Testis (tissue), 3 donors: Measurements from ENCODE around the gene ELFN1. TPM values are rescaled to one million over a fixed set of nuclear protein-coding genes. Genes with fewer than 3 reads are reported as not detected.

Experiments used
- DNase-seq: peaks from one replicate; pipeline ENCODE4 v3.0.0-alpha.2; 2019
- H3K27ac ChIP-seq, 2 donors: fragments of 200-600 bp; sonication (generic); one replicate each; pipeline ENCODE4 v1.5.1; 2019
- H3K27me3 ChIP-seq: fragments of 200-600 bp; sonication (generic); one replicate; pipeline ENCODE4 v1.5.1; 2019
- H3K36me3 ChIP-seq: fragments of 200-600 bp; sonication (generic); one replicate; pipeline ENCODE4 v1.5.1; 2017; ENCODE audit warnings: low read depth; ENCODE audit errors: missing control alignments
- H3K4me1 ChIP-seq: fragments of 200-600 bp; sonication (generic); one replicate; pipeline ENCODE4 v1.5.1; 2019
- H3K4me3 ChIP-seq, 2 donors: fragments of 200-600 bp; sonication (generic); one replicate each; pipeline ENCODE4 v1.5.1; 2017 to 2019
- H3K9me3 ChIP-seq: fragments of 200-600 bp; sonication (generic); one replicate; pipeline ENCODE4 v1.5.1; 2017
- CTCF ChIP-seq, 3 experiments: fragments of 450-650 bp in 2 of 3; fragments of 200-600 bp in 1 of 3; sonication (generic) in 1 of 3; IDR thresholded peaks; one replicate each; pipeline ENCODE4 v1.5.1; 2016 to 2019; ENCODE audit warnings: antibody characterized with exemption in 3 of 3, mild to moderate bottlenecking in 2 of 3, moderate library complexity in 1 of 3
- POLR2A ChIP-seq: fragments of 450-650 bp; IDR thresholded peaks from one replicate; pipeline ENCODE4 v1.6.1; 2017; ENCODE audit warnings: antibody characterized with exemption, mild to moderate bottlenecking, moderate library complexity
- WGBS, 2 donors: methylation state at CpG; one replicate each; pipeline ENCODE4 v1.1.5; 2018; 5-methylcytosine and 5-hydroxymethylcytosine counted together
- intact Hi-C: fragments of 100-400 bp; cut with DNase I; formaldehyde crosslinking; loops from one replicate; pipeline ENCODE4 v1.15.1; 2023; ENCODE audit warnings: low total_unique reads
- polyA plus RNA-seq: library from polyadenylated mRNA; stranded (reverse); fragments of 350-450 nt; fragmentation: Illumina TruSeq; extraction: RNeasy Lipid Tissue Mini Kit (QIAGEN cat#74804); gene quantifications from one replicate; pipeline ENCODE4 v1.2.3, GENCODE V29; 2014; ENCODE audit warnings: low read depth, low replicate concordance; ENCODE audit not compliant: insufficient read depth
- total RNA-seq, 2 donors: library from RNA; depleted of rRNA; stranded (reverse); fragments of >200 nt; gene quantifications; one replicate each; pipeline ENCODE4 v1.2.3, GENCODE V29; 2016

The ELFN1 gene
- total and polyA plus RNA-seq, 3 donors from 2014 or later = 2.3 to 3.2 (median 2.8) TPM

DNA sequence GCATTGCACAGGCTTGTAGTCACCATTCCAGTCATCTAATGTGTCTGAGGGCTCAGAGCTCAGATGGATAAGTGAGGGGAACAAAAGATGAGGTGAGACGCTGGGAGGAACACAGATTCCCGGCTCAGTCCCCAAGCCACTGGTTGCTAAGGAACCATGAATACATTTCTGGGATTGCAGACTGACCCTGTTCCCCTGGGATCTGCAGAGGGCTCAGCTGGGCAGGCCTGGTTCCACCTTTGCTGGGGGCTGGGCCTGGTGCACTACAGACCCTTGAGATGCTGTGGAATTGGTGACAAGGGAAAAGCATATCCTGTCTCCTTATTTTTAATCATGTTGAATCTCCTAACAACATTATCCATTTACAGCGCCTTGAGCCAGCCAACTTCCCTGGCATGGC, 19.2 kb downstream of the ELFN1 start:
- TF ChIP-seq CTCF (IDR thresholded peaks at IDR 0.05) (no peak), POLR2A (no peak)
- Histone ChIP-seq H3K4me3 (no peak overlapping the region), H3K4me1 (no peaks in the 10 kb centered on the region), H3K27me3 (no peaks in the 10 kb centered on the region), H3K36me3 (no peaks in the 10 kb centered on the region), H3K27ac (no peak overlapping the region), H3K9me3 (no peaks in the 10 kb centered on the region)
- WGBS, 2 donors = 92 to 93% methylated on average over 2 to 3 of the region's 3 CpGs
- intact Hi-C loops = no loop called here
- no peak for DNase-seq

DNA sequence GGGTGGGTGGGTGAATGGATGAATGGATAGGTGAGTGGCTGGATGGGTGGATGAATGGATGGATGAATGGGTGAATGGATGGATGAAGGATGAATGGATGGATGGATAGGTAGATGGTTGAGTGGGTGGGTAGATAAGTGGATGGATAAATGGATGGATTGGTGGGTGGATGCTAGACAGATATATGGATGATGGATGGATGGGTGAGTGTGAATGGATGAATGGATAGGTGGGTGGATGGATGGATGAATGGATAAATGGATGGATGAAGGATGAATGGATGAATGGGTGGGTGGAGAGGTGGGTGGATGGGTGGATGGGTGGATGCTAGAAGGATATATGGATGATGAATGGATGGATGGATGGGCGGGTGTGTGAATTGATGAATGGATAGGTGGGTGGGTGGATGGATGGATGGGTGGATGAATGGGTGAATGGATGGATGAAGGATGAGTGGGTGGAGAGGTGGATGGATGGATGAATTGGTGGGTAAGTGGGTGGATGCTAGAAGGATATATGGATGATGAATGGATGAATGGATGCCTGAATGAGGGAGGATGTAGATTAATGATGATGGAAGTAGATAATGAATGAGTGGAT, 20.4 kb downstream of the ELFN1 start:
- no peak for TF ChIP-seq CTCF (IDR thresholded peaks at IDR 0.05)
- TF ChIP-seq POLR2A = no peak
- Histone ChIP-seq H3K36me3 (no peaks in the 10 kb centered on the region), H3K9me3 (no peaks in the 10 kb centered on the region), H3K4me1 (no peaks in the 10 kb centered on the region), H3K27ac (no peak overlapping the region), H3K4me3 (no peak overlapping the region), H3K27me3 (no peaks in the 10 kb centered on the region)
- WGBS, 2 donors = 93 to 95% methylated on average over 1 of the region's 1 CpG
- intact Hi-C loops = no loop called here
- DNase-seq = no peak

- peak; percentile 9 for DNase-seq
- H3K27me3 ChIP-seq = no peaks in the 10 kb centered on the region
- H3K9me3 ChIP-seq = no peaks in the 10 kb centered on the region
- no peaks in the 10 kb centered on the region for H3K4me1 ChIP-seq
- H3K27ac ChIP-seq = no peak overlapping the region
- TF ChIP-seq CTCF (IDR thresholded peaks at IDR 0.05) = no peak
- no peak for TF ChIP-seq POLR2A
- intact Hi-C loops = no loop called here
- 87 to 92% methylated on average over 8 of the region's 8 CpGs for WGBS, 2 donors
- no peak overlapping the region for H3K4me3 ChIP-seq
- H3K36me3 ChIP-seq = no peaks in the 10 kb centered on the region
Measured at GRCh38 chr7:1691096-1691495, 21.0 kb downstream of the ELFN1 start.

GRCh38 chr7:1691601-1692514, 21.8 kb downstream of the ELFN1 start:
- no peak overlapping the region for H3K27ac ChIP-seq
- H3K9me3 ChIP-seq = no peaks in the 10 kb centered on the region
- WGBS, 2 donors = 83 to 84% methylated on average over 26 to 27 of the region's 27 CpGs
- H3K4me1 ChIP-seq = no peaks in the 10 kb centered on the region
- H3K4me3 ChIP-seq = no peak overlapping the region
- H3K36me3 ChIP-seq = no peaks in the 10 kb centered on the region
- H3K27me3 ChIP-seq = no peaks in the 10 kb centered on the region
- TF ChIP-seq CTCF (IDR thresholded peaks at IDR 0.05) (no peak), POLR2A (no peak)
- intact Hi-C loops = no loop called here
- peak; percentile 26 for DNase-seq
